GM18870 (cell line): ENCODE results near the gene VTA1.
"Not testable (repeated sequence)": the region's sequence is repeated elsewhere in the genome, so short reads cannot be mapped to it uniquely, and the experiment has no call there.

ENCODE experiments used
- ATAC-seq: cut with Tn5 transposase; IDR thresholded peaks from one replicate; pipeline ENCODE4 v1.9.1; 2021; ENCODE audit warnings: moderate library complexity; ENCODE audit not compliant: unreplicated experiment

The VTA1 gene

DNA sequence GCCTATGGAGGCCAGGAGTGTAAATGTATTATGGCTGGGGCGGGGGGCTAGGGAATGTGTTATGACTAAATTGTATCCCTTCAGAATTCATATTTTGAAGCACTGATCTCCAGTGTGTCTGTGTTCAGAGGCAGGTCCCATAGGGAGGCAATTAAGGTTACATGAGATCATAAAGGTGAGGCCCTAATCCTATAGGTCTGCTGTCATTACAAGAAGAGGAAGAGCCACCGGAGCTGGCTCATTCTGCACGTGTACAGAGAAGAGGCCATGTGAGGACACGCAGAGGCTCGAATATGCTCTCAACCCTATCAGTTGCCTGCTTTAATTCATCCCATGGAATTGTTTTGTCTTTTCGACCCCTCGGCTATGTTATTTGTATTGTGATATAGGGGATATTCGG lies 76.9 kb downstream of the VTA1 start:
- ATAC-seq, result no peak

GRCh38 chr6:142225115-142225514 lies 78.1 kb downstream of the VTA1 start:
- no peak for ATAC-seq

GRCh38 chr6:142225552-142225951 lies 78.5 kb downstream of the VTA1 start:
- ATAC-seq, result no peak

GRCh38 chr6:142226731-142227130 lies 79.7 kb downstream of the VTA1 start:
- ATAC-seq, result no peak

GRCh38 chr6:142229518-142230270 lies 82.6 kb downstream of the VTA1 start:
- not testable (repeated sequence) for ATAC-seq

GRCh38 chr6:142232206-142233044 lies 85.4 kb downstream of the VTA1 start:
- not testable (repeated sequence) for ATAC-seq

DNA sequence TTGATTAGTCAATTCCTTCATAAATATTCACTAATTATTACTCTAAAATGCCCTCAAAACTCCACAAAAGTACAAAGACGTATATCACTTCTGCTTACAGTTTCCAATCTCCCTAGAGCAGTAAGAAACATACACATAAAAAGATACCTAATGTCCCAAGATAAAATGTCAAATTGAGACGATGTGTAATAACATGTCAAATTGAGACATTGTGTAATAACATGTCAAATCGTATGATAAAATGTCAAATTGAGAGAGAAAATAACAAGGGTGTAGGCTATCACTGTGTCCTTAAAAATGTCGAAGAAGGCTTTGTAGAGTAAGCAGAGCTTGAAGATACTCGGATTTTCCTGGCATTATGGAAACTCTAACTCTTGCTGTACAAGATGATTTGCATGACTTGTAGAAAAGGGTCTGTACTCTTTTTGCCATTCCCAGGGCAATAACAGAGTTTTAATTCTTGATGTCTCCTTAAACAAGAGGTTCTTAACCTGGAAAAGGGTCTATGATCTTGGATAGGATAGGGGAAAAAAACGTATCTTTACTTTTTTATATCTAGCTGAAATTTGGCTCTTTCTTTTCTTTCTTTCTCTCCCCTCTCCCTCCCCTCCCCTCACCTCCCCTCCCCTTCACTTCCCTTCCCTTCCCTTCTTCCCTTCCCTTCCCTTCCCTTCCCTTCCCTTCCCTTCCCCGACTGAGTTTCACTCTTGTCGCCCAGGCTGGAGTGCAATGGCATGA lies 87.1 kb downstream of the VTA1 start:
- no peak for ATAC-seq

DNA sequence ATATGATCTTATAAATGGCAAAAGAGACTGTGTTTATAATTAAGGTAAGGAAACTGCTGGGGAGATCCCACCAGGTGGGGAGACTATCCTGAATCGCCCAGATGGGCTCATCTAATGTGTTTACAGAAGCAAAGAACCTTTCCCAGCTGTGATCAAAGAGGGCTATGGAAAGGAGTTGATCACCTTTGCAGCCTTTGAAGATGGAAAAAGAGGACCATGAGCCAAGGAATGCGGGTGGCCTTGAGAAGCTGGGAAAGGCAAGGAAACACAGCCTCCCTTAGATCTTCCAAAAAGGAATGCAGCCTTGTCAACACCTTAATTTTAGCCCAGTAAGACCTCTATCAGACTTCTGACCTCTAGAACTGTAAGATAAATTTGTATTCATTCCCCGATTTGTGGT lies 88.2 kb downstream of the VTA1 start:
- no peak for ATAC-seq

DNA sequence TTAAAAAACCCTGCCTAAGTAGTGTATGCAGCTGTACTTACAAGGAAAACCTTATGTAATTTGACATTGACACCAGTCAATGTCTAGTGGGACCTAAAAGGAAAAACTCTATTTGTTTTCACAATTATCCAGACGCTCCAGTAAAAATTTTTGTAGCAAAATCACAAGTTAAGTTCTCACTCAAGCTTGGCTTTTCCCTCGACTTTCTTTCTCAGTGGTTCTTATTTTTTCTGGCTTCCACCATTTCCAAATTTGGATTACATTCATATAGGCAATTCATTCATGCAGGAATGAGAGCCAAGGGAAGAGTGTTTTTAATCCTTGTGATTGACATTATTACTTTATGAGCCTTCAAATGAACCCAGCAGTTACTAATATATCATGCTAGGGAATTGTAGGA lies 88.7 kb downstream of the VTA1 start:
- ATAC-seq, result no peak

DNA sequence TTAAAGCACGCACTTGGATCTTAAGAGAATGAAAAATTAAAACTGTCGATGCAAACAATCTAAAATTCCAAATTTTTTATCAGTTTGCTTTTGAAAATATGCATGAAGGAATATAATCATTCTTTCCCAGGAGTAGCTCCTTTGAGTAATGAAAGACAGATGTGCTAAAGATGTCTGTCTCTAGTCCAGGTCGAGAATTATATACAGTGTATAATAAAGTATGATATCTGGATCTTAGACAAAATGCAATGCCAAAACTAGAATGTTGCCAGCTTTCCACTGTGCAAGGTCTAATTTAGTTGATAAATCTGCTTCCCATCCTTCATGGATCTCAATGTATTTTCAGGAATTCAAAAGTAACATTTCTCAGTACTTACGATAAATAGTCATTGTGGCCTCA lies 89.6 kb downstream of the VTA1 start:
- ATAC-seq, result no peak

GRCh38 chr6:142238881-142239280 lies 91.8 kb downstream of the VTA1 start:
- ATAC-seq, result no peak

DNA sequence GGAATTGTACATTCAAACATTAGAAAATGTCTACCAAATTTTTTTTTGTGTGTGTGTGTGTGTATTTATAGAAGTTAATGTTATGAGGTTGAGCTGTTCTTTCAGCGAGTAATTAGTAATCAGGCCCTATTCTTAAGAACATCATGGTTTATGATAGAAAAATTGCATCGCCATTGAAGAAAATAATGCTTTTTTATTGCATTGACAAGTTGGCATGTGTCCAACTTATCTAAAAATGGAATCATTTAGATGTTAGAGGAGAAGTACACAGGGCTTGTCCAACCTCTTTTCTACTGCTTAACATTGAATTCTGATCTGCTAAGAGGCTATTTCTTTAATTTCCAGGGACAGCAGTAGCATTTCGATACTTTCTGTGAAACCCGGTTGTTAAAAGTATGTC lies 93.1 kb downstream of the VTA1 start:
- ATAC-seq, result no peak

GRCh38 chr6:142241061-142241460 lies 94.0 kb downstream of the VTA1 start:
- ATAC-seq, result no peak

DNA sequence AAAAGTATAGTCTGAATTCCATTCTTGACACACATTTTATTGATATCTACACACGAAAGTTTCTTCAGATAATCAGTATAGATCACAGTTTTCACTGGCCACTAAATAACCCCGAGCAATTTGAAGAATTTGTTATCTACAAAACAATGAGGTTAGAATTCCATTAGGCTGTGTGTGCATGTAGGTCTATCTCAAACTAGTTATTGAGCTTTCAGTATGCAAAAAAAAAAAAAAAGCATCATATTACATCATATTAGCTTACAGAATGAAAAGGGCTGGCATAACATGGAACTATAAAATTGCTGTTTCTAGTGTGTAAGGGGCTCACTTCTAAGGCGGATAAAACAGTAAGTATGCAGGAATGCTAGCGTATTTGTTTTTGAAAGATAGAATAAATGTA lies 95.2 kb downstream of the VTA1 start:
- ATAC-seq, result no peak

DNA sequence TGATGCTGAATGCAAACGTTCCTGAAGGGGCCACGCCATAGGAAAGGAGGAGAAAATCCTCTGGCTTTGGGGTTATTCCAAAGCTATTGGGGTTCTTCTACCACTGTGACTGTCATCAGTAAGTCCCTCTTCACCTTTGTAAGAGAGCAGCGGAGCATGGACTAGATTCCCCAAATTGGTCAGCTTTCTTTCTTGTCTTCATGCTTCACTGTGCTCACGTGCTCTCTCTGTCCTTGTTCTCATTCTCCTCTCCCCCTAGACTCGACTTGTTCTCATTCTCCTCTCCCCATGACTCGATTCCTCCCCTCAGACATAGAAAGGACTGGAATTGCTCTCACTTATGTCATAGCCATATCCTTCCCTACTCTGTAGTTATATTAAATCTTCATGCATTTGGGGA lies 99.9 kb downstream of the VTA1 start:
- peak; percentile 94 for ATAC-seq

DNA sequence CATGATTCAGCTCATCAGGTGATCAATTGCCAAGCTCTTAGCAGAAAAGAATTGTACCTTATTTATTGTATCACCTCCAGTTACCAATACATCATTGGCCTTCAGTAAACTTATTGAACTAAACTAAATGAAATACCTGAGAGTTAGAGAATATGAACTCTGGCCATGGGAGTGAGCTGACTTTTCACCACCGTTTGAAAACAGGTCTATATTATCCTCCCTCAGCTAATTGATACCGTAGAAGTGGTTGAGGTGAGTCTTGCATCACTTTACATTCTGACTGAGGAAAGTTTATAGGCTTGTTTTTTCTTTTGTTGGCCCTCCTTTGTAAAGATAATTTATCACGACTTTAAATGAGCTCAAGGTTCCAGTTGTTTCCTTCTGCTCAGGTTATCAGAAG lies 102.2 kb downstream of the VTA1 start:
- no peak for ATAC-seq

DNA sequence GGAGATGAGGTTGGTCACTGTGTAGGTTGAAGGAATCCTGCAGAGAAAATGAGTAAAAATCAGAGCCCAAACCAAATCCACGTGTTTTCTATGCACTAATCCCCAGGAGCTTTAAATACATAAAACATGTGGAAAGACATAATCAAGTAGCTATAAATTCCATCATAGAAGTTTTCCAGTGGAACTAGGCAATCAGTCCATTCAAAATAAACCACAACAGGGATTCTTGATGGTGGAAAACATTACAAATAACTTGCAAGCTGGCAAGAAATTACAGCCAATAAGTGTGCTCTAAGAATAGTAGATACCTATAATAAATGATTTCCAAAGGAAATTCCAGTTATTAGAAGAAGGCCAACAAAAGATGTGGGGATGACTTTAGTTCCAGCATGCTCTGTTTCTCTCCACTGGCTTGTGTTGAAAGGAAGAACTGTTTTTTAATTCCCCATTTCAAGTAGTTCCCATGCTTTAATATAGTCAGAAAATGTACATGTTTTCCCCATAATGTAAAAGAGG lies 104.9 kb downstream of the VTA1 start:
- ATAC-seq, result no peak

- no peak for ATAC-seq
Measured at GRCh38 chr6:142254513-142254912, 107.5 kb downstream of the VTA1 start.

DNA sequence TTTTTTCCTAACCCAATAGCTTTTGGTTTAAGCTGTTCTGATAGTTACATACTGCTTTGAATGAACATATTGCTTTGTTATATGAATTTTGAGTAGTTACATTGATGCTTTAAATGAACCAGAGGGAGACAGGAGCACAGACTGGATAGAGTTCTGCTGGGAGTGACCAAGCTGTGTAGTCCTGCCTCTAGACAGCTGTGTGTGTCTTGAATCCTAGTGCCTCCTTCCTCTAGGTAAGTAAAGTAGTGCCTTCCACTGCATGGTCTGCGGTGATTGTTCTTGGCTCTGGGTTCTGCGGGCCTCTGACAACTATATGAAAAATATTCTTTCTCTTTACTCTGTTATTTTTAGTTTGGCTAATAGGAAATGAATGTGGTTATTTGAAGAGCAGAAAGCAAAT lies 108.7 kb downstream of the VTA1 start:
- ATAC-seq, result no peak

- no peak for ATAC-seq
Measured at GRCh38 chr6:142258305-142258704, 111.2 kb downstream of the VTA1 start.

- ATAC-seq, result no peak
Measured at GRCh38 chr6:142258757-142259156, 111.7 kb downstream of the VTA1 start.
